ENCODE measurements around the gene CDC16.
"Not testable (repeated sequence)": the region's sequence is repeated elsewhere in the genome, so short reads cannot be mapped to it uniquely, and the experiment has no call there.

The CDC16 gene

DNA sequence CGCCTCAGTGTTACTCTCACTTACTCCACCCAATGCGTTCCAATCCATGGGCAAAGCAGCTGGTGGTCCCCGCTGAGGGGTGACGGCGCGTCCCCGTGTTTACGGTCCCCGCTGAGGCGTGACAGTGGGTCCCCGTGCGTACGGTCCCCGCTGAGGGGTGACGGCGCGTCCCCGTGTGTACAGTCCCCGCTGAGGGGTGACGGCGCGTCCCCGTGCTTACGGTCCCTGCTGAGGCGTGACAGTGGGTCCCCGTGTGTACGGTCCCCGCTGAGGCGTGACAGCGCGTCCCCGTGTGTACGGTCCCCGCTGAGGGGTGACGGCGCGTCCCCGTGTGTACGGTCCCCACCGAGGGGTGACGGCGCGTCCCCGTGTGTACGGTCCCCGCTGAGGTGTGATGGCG is 36.1 kb upstream of the CDC16 start:
- no peak overlapping the region for H3K14ac ChIP-seq (ENCODE audit: low read length)
- H3K9me3 ChIP-seq (ENCODE audit: insufficient read depth, low read depth, low read length) = peaks cover 14% of the 10 kb centered on the region
- no peaks in the 10 kb centered on the region for H3K4me1 ChIP-seq (ENCODE audit: control insufficient read depth in 1 of 2, insufficient read depth in 2 of 2, low read length in 2 of 2)
- no peak overlapping the region for H2AFZ ChIP-seq (ENCODE audit: insufficient read depth, low read length, poor library complexity)
- WGBS (ENCODE audit: extremely low coverage, insufficient coverage, insufficient read length) = no CpG with 5 or more reads among the region's 47 CpGs
- H4K8ac ChIP-seq (ENCODE audit: low read depth, low read length) = no peak overlapping the region
- no peak for DNase-seq
- H3K4ac ChIP-seq (ENCODE audit: low read depth, low read length) = no peak overlapping the region
- H2AK5ac ChIP-seq (ENCODE audit: low read length) = no peak overlapping the region
- no peak overlapping the region for H2BK12ac ChIP-seq (ENCODE audit: low read length)
- no peaks in the 10 kb centered on the region for H3K79me2 ChIP-seq (ENCODE audit: control insufficient read depth, insufficient read depth, low read length, poor library complexity)
- H2BK5ac ChIP-seq (ENCODE audit: low read depth, low read length, poor library complexity) = no peak overlapping the region
- no peaks in the 10 kb centered on the region for H3K27me3 ChIP-seq (ENCODE audit: insufficient read depth, low read length)
- H3K4me2 ChIP-seq (ENCODE audit: low read length) = no peak overlapping the region
- no peak overlapping the region for H4K12ac ChIP-seq (ENCODE audit: low read depth, low read length)
- no peak overlapping the region for H3K23ac ChIP-seq (ENCODE audit: low read length)
- no peak overlapping the region for H3K27ac ChIP-seq (ENCODE audit: low read depth, low read length)
- H3K36me3 ChIP-seq (ENCODE audit: control insufficient read depth in 1 of 2, insufficient read depth in 2 of 2, low read length in 2 of 2) = no peaks in the 10 kb centered on the region
- no peak overlapping the region for H3K18ac ChIP-seq (ENCODE audit: low read length)
- no peaks in the 10 kb centered on the region for H3K79me1 ChIP-seq (ENCODE audit: low read length)
- H4K91ac ChIP-seq (ENCODE audit: low read depth, low read length) = no peak overlapping the region
- no peak overlapping the region for H3K4me3 ChIP-seq (ENCODE audit: low read depth, low read length)
- H3K9ac ChIP-seq (ENCODE audit: low read length) = no peak overlapping the region
- H2BK120ac ChIP-seq (ENCODE audit: insufficient read depth, low read length, poor library complexity) = no peak overlapping the region

- not testable (repeated sequence) for H3K4me1 ChIP-seq (ENCODE audit: control insufficient read depth in 1 of 2, insufficient read depth in 2 of 2, low read length in 2 of 2); H3K27me3 ChIP-seq (ENCODE audit: insufficient read depth, low read length)
Measured at GRCh38 chr13:114199526-114199925, 35.2 kb upstream of the CDC16 start.

GRCh38 chr13:114199954-114200353 is 34.7 kb upstream of the CDC16 start:
- no peak overlapping the region for H2BK12ac ChIP-seq (ENCODE audit: low read length)
- H3K9ac ChIP-seq (ENCODE audit: low read length) = no peak overlapping the region
- H3K18ac ChIP-seq (ENCODE audit: low read length) = no peak overlapping the region
- H3K14ac ChIP-seq (ENCODE audit: low read length) = no peak overlapping the region
- no peak overlapping the region for H2BK120ac ChIP-seq (ENCODE audit: insufficient read depth, low read length, poor library complexity)
- no peak overlapping the region for H2AFZ ChIP-seq (ENCODE audit: insufficient read depth, low read length, poor library complexity)
- no peak overlapping the region for H4K91ac ChIP-seq (ENCODE audit: low read depth, low read length)
- no peak overlapping the region for H3K27ac ChIP-seq (ENCODE audit: low read depth, low read length)
- no peak for DNase-seq
- H3K9me3 ChIP-seq (ENCODE audit: insufficient read depth, low read depth, low read length) = peaks cover 12% of the 10 kb centered on the region
- no peak overlapping the region for H3K4me2 ChIP-seq (ENCODE audit: low read length)
- H3K79me1 ChIP-seq (ENCODE audit: low read length) = no peaks in the 10 kb centered on the region
- no peak overlapping the region for H3K4ac ChIP-seq (ENCODE audit: low read depth, low read length)
- no peaks in the 10 kb centered on the region for H3K36me3 ChIP-seq (ENCODE audit: control insufficient read depth in 1 of 2, insufficient read depth in 2 of 2, low read length in 2 of 2)
- H3K79me2 ChIP-seq (ENCODE audit: control insufficient read depth, insufficient read depth, low read length, poor library complexity) = no peaks in the 10 kb centered on the region
- H2BK5ac ChIP-seq (ENCODE audit: low read depth, low read length, poor library complexity) = no peak overlapping the region
- H3K4me3 ChIP-seq (ENCODE audit: low read depth, low read length) = peak overlapping the region; percentile 8
- no peak overlapping the region for H4K12ac ChIP-seq (ENCODE audit: low read depth, low read length)
- H4K8ac ChIP-seq (ENCODE audit: low read depth, low read length) = no peak overlapping the region
- no peaks in the 10 kb centered on the region for H3K27me3 ChIP-seq (ENCODE audit: insufficient read depth, low read length)
- WGBS (ENCODE audit: extremely low coverage, insufficient coverage, insufficient read length) = no CpG with 5 or more reads among the region's 42 CpGs
- H3K23ac ChIP-seq (ENCODE audit: low read length) = no peak overlapping the region
- H2AK5ac ChIP-seq (ENCODE audit: low read length) = no peak overlapping the region
- no peaks in the 10 kb centered on the region for H3K4me1 ChIP-seq (ENCODE audit: control insufficient read depth in 1 of 2, insufficient read depth in 2 of 2, low read length in 2 of 2)

More at GRCh38 chr13:114199526-114199925, 35.2 kb upstream of the CDC16 start:
- not testable (repeated sequence) for H3K79me1 ChIP-seq (ENCODE audit: low read length); H3K27ac ChIP-seq (ENCODE audit: low read depth, low read length); H4K8ac ChIP-seq (ENCODE audit: low read depth, low read length); H3K9ac ChIP-seq (ENCODE audit: low read length); H3K4ac ChIP-seq (ENCODE audit: low read depth, low read length); H3K18ac ChIP-seq (ENCODE audit: low read length); H3K79me2 ChIP-seq (ENCODE audit: control insufficient read depth, insufficient read depth, low read length, poor library complexity); H3K4me2 ChIP-seq (ENCODE audit: low read length); H3K14ac ChIP-seq (ENCODE audit: low read length); H3K4me3 ChIP-seq (ENCODE audit: low read depth, low read length); H2AK5ac ChIP-seq (ENCODE audit: low read length); H3K23ac ChIP-seq (ENCODE audit: low read length); H2BK120ac ChIP-seq (ENCODE audit: insufficient read depth, low read length, poor library complexity); H2BK12ac ChIP-seq (ENCODE audit: low read length); H2BK5ac ChIP-seq (ENCODE audit: low read depth, low read length, poor library complexity); H2AFZ ChIP-seq (ENCODE audit: insufficient read depth, low read length, poor library complexity); DNase-seq; H4K91ac ChIP-seq (ENCODE audit: low read depth, low read length); H3K36me3 ChIP-seq (ENCODE audit: control insufficient read depth in 1 of 2, insufficient read depth in 2 of 2, low read length in 2 of 2); H4K12ac ChIP-seq (ENCODE audit: low read depth, low read length)
- peaks cover 14% of the 10 kb centered on the region for H3K9me3 ChIP-seq (ENCODE audit: insufficient read depth, low read depth, low read length)
- WGBS (ENCODE audit: extremely low coverage, insufficient coverage, insufficient read length) = no CpG with 5 or more reads among the region's 75 CpGs

- no peaks in the 10 kb centered on the region for H3K36me3 ChIP-seq (ENCODE audit: control insufficient read depth in 1 of 2, insufficient read depth in 2 of 2, low read length in 2 of 2)
- H3K23ac ChIP-seq (ENCODE audit: low read length) = no peak overlapping the region
- no peak overlapping the region for H4K12ac ChIP-seq (ENCODE audit: low read depth, low read length)
- no peak overlapping the region for H2BK5ac ChIP-seq (ENCODE audit: low read depth, low read length, poor library complexity)
- no peaks in the 10 kb centered on the region for H3K79me1 ChIP-seq (ENCODE audit: low read length)
- H2AK5ac ChIP-seq (ENCODE audit: low read length) = no peak overlapping the region
- H3K27ac ChIP-seq (ENCODE audit: low read depth, low read length) = no peak overlapping the region
- no peak overlapping the region for H2BK120ac ChIP-seq (ENCODE audit: insufficient read depth, low read length, poor library complexity)
- H3K4me1 ChIP-seq (ENCODE audit: control insufficient read depth in 1 of 2, insufficient read depth in 2 of 2, low read length in 2 of 2) = no peaks in the 10 kb centered on the region
- H3K18ac ChIP-seq (ENCODE audit: low read length) = no peak overlapping the region
- H4K8ac ChIP-seq (ENCODE audit: low read depth, low read length) = no peak overlapping the region
- peaks cover 12% of the 10 kb centered on the region for H3K9me3 ChIP-seq (ENCODE audit: insufficient read depth, low read depth, low read length)
- H2AFZ ChIP-seq (ENCODE audit: insufficient read depth, low read length, poor library complexity) = no peak overlapping the region
- no peak overlapping the region for H2BK12ac ChIP-seq (ENCODE audit: low read length)
- H3K4ac ChIP-seq (ENCODE audit: low read depth, low read length) = no peak overlapping the region
- no peak overlapping the region for H3K4me2 ChIP-seq (ENCODE audit: low read length)
- H3K27me3 ChIP-seq (ENCODE audit: insufficient read depth, low read length) = no peaks in the 10 kb centered on the region
- H3K79me2 ChIP-seq (ENCODE audit: control insufficient read depth, insufficient read depth, low read length, poor library complexity) = no peaks in the 10 kb centered on the region
- no peak overlapping the region for H3K14ac ChIP-seq (ENCODE audit: low read length)
- H3K9ac ChIP-seq (ENCODE audit: low read length) = no peak overlapping the region
- no peak overlapping the region for H3K4me3 ChIP-seq (ENCODE audit: low read depth, low read length)
- DNase-seq = no peak
- H4K91ac ChIP-seq (ENCODE audit: low read depth, low read length) = no peak overlapping the region
- whole genome bisulfite sequencing (ENCODE audit: extremely low coverage, insufficient coverage, insufficient read length) = no CpG with 5 or more reads among the region's 18 CpGs
Measured at GRCh38 chr13:114200399-114200911, 34.2 kb upstream of the CDC16 start.

Measured in trophoblast cell (in vitro differentiated cells and primary cell).